Cardiac muscle cell (in vitro differentiated cells and primary cell): ENCODE measurements around the gene HPD. TPM values are rescaled to one million over a fixed set of nuclear protein-coding genes. Genes with fewer than 3 reads are reported as not detected.

ENCODE experiments used
- DNase-seq, 2 donors: peaks; one replicate each; pipeline versions ENCODE4 v3.0.0 to v3.0.0-alpha.2; 2010 to 2017; ENCODE audit warnings: low read depth in 1 of 2, low spot score in 1 of 2
- H3K27ac ChIP-seq: fragments of 200-600 bp; sonication (generic); 2 replicates; pipeline ENCODE4 v1.5.1; 2016
- H3K27me3 ChIP-seq: fragments of 200-600 bp; sonication (generic); 2 replicates; pipeline ENCODE4 v1.6.0; 2016; ENCODE audit warnings: control low read depth
- H3K36me3 ChIP-seq: fragments of 200-600 bp; sonication (generic); 2 replicates; pipeline ENCODE4 v1.5.1; 2016; ENCODE audit warnings: control low read depth
- H3K4me1 ChIP-seq: fragments of 200-600 bp; sonication (generic); 2 replicates; pipeline ENCODE4 v1.8.1; 2017; ENCODE audit warnings: low read depth, mild to moderate bottlenecking, mixed run types
- H3K4me3 ChIP-seq: fragments of 200-600 bp; sonication (generic); 2 replicates; pipeline ENCODE4 v1.5.1; 2016; ENCODE audit warnings: mild to moderate bottlenecking
- H3K9me3 ChIP-seq: fragments of 200-600 bp; sonication (generic); 2 replicates; pipeline ENCODE4 v1.5.1; 2017; ENCODE audit warnings: low read depth, mild to moderate bottlenecking, control low read depth
- CTCF ChIP-seq: IDR thresholded peaks from 2 replicates; pipeline ENCODE4 v1.5.1; 2012; ENCODE audit warnings: low read depth, mild to moderate bottlenecking, low read length
- polyA plus RNA-seq: library from polyadenylated mRNA; unstranded; fragments of >200 nt; fragmentation: Nextera tagmentation; extraction: Ambion mirVana; gene quantifications from 2 replicates; pipeline ENCODE4 v1.2.1, GENCODE V29; 2016
- total RNA-seq: library from RNA; depleted of rRNA; stranded (reverse); fragments of >200 nt; gene quantifications from 2 replicates; pipeline ENCODE4 v1.2.3, GENCODE V29; 2016

Gene HPD
- total and polyA plus RNA-seq, 2 experiments from 2014 or later: not detected

DNA sequence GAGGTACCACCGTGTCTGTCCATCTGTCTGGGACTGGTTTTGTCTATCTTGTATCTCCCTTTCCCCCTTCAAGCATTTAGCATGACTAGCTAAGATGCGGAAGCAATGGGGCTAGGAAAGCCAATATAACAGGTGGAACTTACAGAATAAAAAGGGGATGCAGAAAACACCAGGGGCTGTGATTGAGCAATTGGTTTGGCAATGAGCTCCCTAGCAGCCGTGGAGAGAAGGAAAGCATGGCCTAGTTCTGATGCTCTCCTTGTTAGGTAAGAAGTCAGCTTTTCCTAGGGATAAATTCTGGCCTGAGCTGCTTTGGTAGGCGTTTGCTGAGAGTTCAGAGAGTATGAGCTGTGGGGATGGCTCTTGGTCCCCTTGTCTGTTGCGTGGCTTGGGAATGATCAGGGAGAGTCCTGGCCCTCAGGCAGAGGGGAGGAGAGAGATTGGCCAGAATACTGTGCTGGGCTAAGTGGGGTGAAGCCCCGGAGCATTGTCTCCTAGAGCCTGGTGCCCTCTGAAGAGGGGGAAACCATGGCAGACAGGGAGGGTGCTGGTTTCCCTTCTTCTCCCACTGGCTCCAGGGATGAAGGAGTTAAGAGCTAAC, 47.7 kb downstream of the HPD start:
- DNase-seq: no peak
- peak overlapping the region; percentile 54 for H3K4me3 ChIP-seq
- peak overlapping the region; percentile 79 for H3K27ac ChIP-seq

GRCh38 chr12:121810234-121810817, 48.3 kb downstream of the HPD start:
- TF ChIP-seq CTCF: no peak
- no peak overlapping the region for H3K27ac ChIP-seq
- H3K9me3 ChIP-seq: no peaks in the 10 kb centered on the region
- peaks cover 27% of the 10 kb centered on the region for H3K36me3 ChIP-seq
- H3K4me1 ChIP-seq: peaks cover 26% of the 10 kb centered on the region
- H3K4me3 ChIP-seq: no peak overlapping the region
- no peaks in the 10 kb centered on the region for H3K27me3 ChIP-seq
- DNase-seq: no peak

More for the DNA sequence above, 47.7 kb downstream of the HPD start:
- Histone ChIP-seq H3K36me3 (peaks cover 28% of the 10 kb centered on the region), H3K9me3 (no peaks in the 10 kb centered on the region), H3K4me1 (peaks cover 26% of the 10 kb centered on the region), H3K27me3 (no peaks in the 10 kb centered on the region)
- no peak for TF ChIP-seq CTCF

DNA sequence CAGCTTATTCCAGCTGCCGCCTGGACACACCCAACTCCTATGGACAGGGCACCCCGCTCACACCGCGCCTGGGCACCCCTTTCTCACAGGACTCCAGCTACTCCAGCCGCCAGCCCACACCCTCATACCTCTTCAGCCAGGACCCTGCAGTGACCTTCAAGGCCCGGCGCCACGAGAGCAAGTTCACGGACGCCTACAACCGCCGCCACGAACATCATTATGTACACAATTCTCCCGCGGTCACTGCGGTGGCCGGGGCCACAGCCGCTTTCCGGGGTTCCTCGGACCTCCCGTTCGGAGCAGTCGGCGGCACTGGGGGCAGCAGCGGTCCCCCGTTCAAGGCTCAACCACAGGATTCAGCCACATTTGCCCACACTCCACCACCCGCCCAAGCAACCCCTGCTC, 48.9 kb downstream of the HPD start:
- H3K4me3 ChIP-seq: no peak overlapping the region
- H3K4me1 ChIP-seq: peaks cover 26% of the 10 kb centered on the region

DNA sequence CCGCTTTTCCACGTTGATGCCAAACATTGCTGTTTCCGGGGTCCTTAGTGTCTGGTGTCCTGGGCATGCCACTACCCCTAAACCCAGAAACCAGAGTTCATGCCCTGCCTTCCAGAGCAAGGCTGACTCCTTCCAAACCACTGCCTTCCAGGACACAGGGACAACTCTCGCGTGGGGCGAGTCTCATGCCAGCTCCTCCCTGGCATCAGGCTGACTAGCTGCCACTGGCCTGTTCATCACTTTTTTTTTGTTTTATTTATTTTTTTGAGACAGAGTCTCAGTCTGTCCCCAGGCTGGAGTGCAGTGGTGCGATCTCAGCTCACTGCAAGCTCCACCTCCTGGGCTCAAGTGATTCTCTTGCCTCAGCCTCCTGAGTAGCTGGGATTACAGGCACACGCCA, 50.0 kb downstream of the HPD start:
- Histone ChIP-seq H3K4me3 (no peak overlapping the region), H3K27ac (no peak overlapping the region), H3K36me3 (peaks cover 18% of the 10 kb centered on the region), H3K27me3 (no peaks in the 10 kb centered on the region), H3K9me3 (no peaks in the 10 kb centered on the region), H3K4me1 (peaks cover 26% of the 10 kb centered on the region)
- TF ChIP-seq CTCF: no peak
- DNase-seq: no peak

More for the DNA sequence above, 48.9 kb downstream of the HPD start:
- Histone ChIP-seq H3K27ac (no peak overlapping the region), H3K36me3 (peaks cover 20% of the 10 kb centered on the region), H3K9me3 (no peaks in the 10 kb centered on the region), H3K27me3 (no peaks in the 10 kb centered on the region)
- no peak for TF ChIP-seq CTCF
- no peak for DNase-seq

GRCh38 chr12:121807642-121808347, 50.9 kb downstream of the HPD start:
- Histone ChIP-seq H3K4me3 (no peak overlapping the region), H3K4me1 (peaks cover 22% of the 10 kb centered on the region), H3K27ac (no peak overlapping the region), H3K9me3 (no peaks in the 10 kb centered on the region), H3K36me3 (peaks cover 18% of the 10 kb centered on the region), H3K27me3 (no peaks in the 10 kb centered on the region)
- no peak for DNase-seq
- TF ChIP-seq CTCF: no peak
